Measurements from ENCODE around the gene FXYD3. TPM values are rescaled to one million over a fixed set of nuclear protein-coding genes. Genes with fewer than 3 reads are reported as not detected.
A peak's percentile ranks its signal among the peaks of the same experiment; 100 is the strongest.

FXYD3 gene
- polyA plus RNA-seq, 1 donor (not counting 4 experiments of a cell fraction or from before 2014, with no cell fraction given): 851 TPM

GRCh38 chr19:35120898-35121297, 5.3 kb downstream of the FXYD3 start:
- Histone ChIP-seq H3K79me2 (ENCODE audit: control insufficient read depth, insufficient read depth, low read length) (peaks cover 36% of the 10 kb centered on the region), H3K4me3 (ENCODE audit: control insufficient read depth in 2 of 3, extremely low read depth in 1 of 3, insufficient read depth in 2 of 3, low read depth in 1 of 3, low read length in 3 of 3) (peak overlapping the region in 1 of 3 experiments; percentile 43), H4K20me1 (ENCODE audit: control insufficient read depth, extremely low read depth, insufficient read depth, low read length) (no peaks in the 10 kb centered on the region), H2AFZ (ENCODE audit: control insufficient read depth, low read length) (no peak overlapping the region), H3K9me3 (ENCODE audit: control insufficient read depth, low read depth, low read length) (no peaks in the 10 kb centered on the region), H3K9ac (ENCODE audit: control insufficient read depth, extremely low read depth, insufficient read depth, low read length) (peak overlapping the region; percentile 74), H3K27me3 (ENCODE audit: control insufficient read depth, extremely low read depth, insufficient read depth, low read length) (no peaks in the 10 kb centered on the region), H3K4me2 (ENCODE audit: control insufficient read depth, extremely low read depth, insufficient read depth, low read depth, low read length) (peak overlapping the region; percentile 74), H3K4me1 (ENCODE audit: control insufficient read depth, extremely low read depth, insufficient read depth, low read length) (peaks cover 82% of the 10 kb centered on the region), H3K27ac (ENCODE audit: control insufficient read depth, insufficient read depth, low read length) (peak overlapping the region; percentile 87), H3K9me1 (ENCODE audit: control insufficient read depth, extremely low read depth, insufficient read depth, low read length) (no peaks in the 10 kb centered on the region), H3K36me3 (ENCODE audit: control insufficient read depth in 2 of 2, extremely low read depth in 1 of 2, insufficient read depth in 2 of 2, low read length in 2 of 2) (peaks cover 7 to 19% of the 10 kb centered on the region in 2 experiments)
- no peak for TF ChIP-seq EZH2 (IDR thresholded peaks at IDR 0.05; ENCODE audit: low read length)
- TF ChIP-seq CTCF (optimal IDR thresholded peaks at IDR 0.05 in 1 of 3, IDR thresholded peaks at IDR 0.05 in 1 of 3, conservative IDR thresholded peaks at IDR 0.05 in 1 of 3; ENCODE audit: extremely low read depth in 1 of 3, insufficient read depth in 2 of 3, low read length in 3 of 3): no peak
- DNase-seq (ENCODE audit: low read depth, low spot score): no peak
- dilution Hi-C loops (cut with MboI; ENCODE audit: extremely low pct_ligation_motif_present, low sequenced_read_pairs): no loop called here
- no peak for FAIRE-seq

DNA sequence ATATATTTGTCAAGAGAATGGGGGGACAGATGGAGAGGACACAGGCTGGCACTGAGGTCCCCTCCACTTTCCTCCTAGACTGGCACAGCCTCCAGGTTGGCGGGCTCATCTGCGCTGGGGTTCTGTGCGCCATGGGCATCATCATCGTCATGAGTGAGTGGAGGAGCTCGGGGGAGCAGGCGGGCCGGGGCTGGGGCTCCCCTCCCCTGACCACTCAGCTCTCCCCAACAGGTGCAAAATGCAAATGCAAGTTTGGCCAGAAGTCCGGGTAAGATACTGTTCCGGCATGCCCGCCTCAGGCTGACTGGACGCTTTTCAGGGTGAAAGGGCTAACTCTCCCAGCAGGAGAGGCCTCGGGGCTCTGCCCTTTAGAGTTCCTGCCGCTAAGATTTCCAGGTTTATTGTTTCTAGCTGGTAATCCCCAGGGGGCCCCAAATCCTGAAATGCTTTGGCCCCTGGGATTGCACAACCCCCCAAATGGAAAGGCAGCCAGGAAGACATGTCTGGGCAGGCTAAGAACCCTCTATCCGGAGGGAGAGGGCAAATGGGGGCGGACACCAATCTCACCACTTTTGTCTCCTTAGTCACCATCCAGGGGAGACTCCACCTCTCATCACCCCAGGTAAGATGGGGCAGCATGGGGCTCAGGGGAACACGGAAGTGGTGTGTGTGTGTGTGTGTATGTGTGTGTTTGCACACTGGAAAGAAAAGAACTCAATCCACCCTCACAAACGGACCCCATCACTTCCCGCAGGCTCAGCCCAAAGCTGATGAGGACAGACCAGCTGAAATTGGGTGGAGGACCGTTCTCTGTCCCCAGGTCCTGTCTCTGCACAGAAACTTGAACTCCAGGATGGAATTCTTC, 7.3 kb downstream of the FXYD3 start:
- peaks cover 82% of the 10 kb centered on the region for H3K4me1 ChIP-seq (ENCODE audit: control insufficient read depth, extremely low read depth, insufficient read depth, low read length)
- DNase-seq (ENCODE audit: low read depth, low spot score) (peak; percentile 86), FAIRE-seq (peak; percentile 93)
- peak overlapping the region in 2 of 3 experiments; percentile 24 to 40 for H3K4me3 ChIP-seq (ENCODE audit: control insufficient read depth in 2 of 3, extremely low read depth in 1 of 3, insufficient read depth in 2 of 3, low read depth in 1 of 3, low read length in 3 of 3)
- peak overlapping the region; percentile 83 for H3K27ac ChIP-seq (ENCODE audit: control insufficient read depth, insufficient read depth, low read length)
- no peaks in the 10 kb centered on the region for H3K9me1 ChIP-seq (ENCODE audit: control insufficient read depth, extremely low read depth, insufficient read depth, low read length)
- H3K9ac ChIP-seq (ENCODE audit: control insufficient read depth, extremely low read depth, insufficient read depth, low read length): peak overlapping the region; percentile 42
- dilution Hi-C loops (cut with MboI; ENCODE audit: extremely low pct_ligation_motif_present, low sequenced_read_pairs): no loop called here
- H3K9me3 ChIP-seq (ENCODE audit: control insufficient read depth, low read depth, low read length): no peaks in the 10 kb centered on the region
- peaks cover 7 to 19% of the 10 kb centered on the region in 2 experiments for H3K36me3 ChIP-seq (ENCODE audit: control insufficient read depth in 2 of 2, extremely low read depth in 1 of 2, insufficient read depth in 2 of 2, low read length in 2 of 2)
- peaks cover 16% of the 10 kb centered on the region for H3K79me2 ChIP-seq (ENCODE audit: control insufficient read depth, insufficient read depth, low read length)
- H3K27me3 ChIP-seq (ENCODE audit: control insufficient read depth, extremely low read depth, insufficient read depth, low read length): no peaks in the 10 kb centered on the region
- H4K20me1 ChIP-seq (ENCODE audit: control insufficient read depth, extremely low read depth, insufficient read depth, low read length): no peaks in the 10 kb centered on the region
- peak overlapping the region; percentile 76 for H3K4me2 ChIP-seq (ENCODE audit: control insufficient read depth, extremely low read depth, insufficient read depth, low read depth, low read length)
- H2AFZ ChIP-seq (ENCODE audit: control insufficient read depth, low read length): no peak overlapping the region
- TF ChIP-seq CTCF (optimal IDR thresholded peaks at IDR 0.05 in 1 of 3, IDR thresholded peaks at IDR 0.05 in 1 of 3, conservative IDR thresholded peaks at IDR 0.05 in 1 of 3; ENCODE audit: extremely low read depth in 1 of 3, insufficient read depth in 2 of 3, low read length in 3 of 3): no peak
- TF ChIP-seq EZH2 (IDR thresholded peaks at IDR 0.05; ENCODE audit: low read length): no peak

All from keratinocyte (primary cell).